ENCODE results near the gene GAS7.

- TF ChIP-seq NFYB (CRISPR knock-in tag; conservative IDR thresholded peaks at IDR 0.05; ENCODE audit: low read depth): no peak
- no peak for TF ChIP-seq CTCF (IDR thresholded peaks at IDR 0.05)
- TF ChIP-seq, protein P1, sequence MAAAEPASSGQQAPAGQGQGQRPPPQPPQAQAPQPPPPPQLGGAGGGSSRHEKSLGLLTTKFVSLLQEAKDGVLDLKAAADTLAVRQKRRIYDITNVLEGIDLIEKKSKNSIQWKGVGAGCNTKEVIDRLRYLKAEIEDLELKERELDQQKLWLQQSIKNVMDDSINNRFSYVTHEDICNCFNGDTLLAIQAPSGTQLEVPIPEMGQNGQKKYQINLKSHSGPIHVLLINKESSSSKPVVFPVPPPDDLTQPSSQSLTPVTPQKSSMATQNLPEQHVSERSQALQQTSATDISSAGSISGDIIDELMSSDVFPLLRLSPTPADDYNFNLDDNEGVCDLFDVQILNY (CRISPR knock-in tag; IDR thresholded peaks at IDR 0.05): no peak
- TF ChIP-seq ZBTB43 (CRISPR knock-in tag; IDR thresholded peaks at IDR 0.05): no peak
- no peak for TF ChIP-seq TCF7 (CRISPR knock-in tag; IDR thresholded peaks at IDR 0.05; ENCODE audit: low read depth)
- no peak for TF ChIP-seq NFE2L1 (CRISPR knock-in tag; IDR thresholded peaks at IDR 0.05)
- no peak for TF ChIP-seq MAX (CRISPR knock-in tag; IDR thresholded peaks at IDR 0.05)
- no peak for TF ChIP-seq CREB1 (CRISPR knock-in tag; IDR thresholded peaks at IDR 0.05)
- no peak for TF ChIP-seq USF2 (CRISPR knock-in tag; IDR thresholded peaks at IDR 0.05)
- no peak for TF ChIP-seq SP1 (CRISPR knock-in tag; conservative IDR thresholded peaks at IDR 0.05)
- TF ChIP-seq JUN (CRISPR knock-in tag; IDR thresholded peaks at IDR 0.05): no peak
- TF ChIP-seq NR2C2 (CRISPR knock-in tag; IDR thresholded peaks at IDR 0.05): no peak
- TF ChIP-seq SOX15 (CRISPR knock-in tag; IDR thresholded peaks at IDR 0.05): no peak
Measured at GRCh38 chr17:10069301-10069700, 129.1 kb downstream of the GAS7 start.

All from WTC11 (cell line).